COLO668 (cell line): ENCODE data around the gene SPOUT1.
A peak's percentile ranks its signal among the peaks of the same experiment; 100 is the strongest.

Source experiments
- DNase-seq: peaks from one replicate; lab custom pipeline; 2025; ENCODE audit not compliant: unreplicated experiment; lab: John Stamatoyannopoulos, UW

The SPOUT1 gene

GRCh38 chr9:128836509-128837145, 7.0 kb upstream of the SPOUT1 start:
- DNase-seq, result no peak

- DNase-seq, result no peak
Measured at GRCh38 chr9:128835246-128836210, 5.9 kb upstream of the SPOUT1 start.

GRCh38 chr9:128833696-128834095, 4.1 kb upstream of the SPOUT1 start:
- DNase-seq, result no peak

- DNase-seq, result no peak
Measured at GRCh38 chr9:128828719-128829452, 708 bp downstream of the SPOUT1 start.

DNA sequence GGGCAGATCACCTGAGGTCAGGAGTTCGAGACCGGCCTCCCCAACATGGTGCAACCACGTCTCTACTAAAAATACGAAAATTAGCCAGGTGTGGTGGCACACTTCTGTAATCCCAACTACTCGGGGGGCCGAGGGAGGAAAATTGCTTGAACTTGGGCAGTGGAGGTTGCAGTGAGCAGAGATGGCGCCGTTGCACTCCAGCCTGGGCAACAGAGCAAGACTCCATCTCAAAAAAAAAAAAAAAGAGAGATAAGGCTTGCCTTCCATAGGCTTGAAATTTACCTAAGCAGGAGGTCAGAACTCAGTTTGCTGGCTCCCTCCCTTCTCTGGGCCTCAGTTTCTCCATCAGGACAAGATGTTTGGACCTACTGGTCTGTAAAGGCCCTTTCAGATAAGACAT, 1.3 kb downstream of the SPOUT1 start:
- DNase-seq, result no peak

GRCh38 chr9:128825923-128826700, 3.5 kb downstream of the SPOUT1 start:
- DNase-seq, result no peak

DNA sequence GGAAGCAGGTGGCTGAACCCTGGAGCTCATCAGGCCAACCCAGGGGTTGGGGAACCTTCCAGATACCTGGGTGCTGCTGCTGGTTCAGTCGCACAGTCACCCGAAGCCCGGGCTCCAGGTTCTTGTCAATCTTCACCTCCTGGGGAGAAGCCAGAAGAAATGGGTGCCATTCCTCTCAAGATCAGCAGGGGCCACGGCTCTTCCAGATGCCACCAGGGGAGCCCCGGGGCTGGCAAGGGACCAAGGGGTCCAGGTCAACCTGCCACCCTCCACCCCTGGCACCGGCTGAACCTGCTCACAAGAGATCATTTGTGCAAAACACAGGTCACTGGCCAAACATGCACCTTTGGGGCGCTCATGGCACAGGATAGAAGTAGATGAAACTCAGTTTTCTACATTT, 4.7 kb downstream of the SPOUT1 start:
- no peak for DNase-seq

GRCh38 chr9:128823903-128824406, 5.6 kb downstream of the SPOUT1 start:
- DNase-seq, result no peak

- DNase-seq, result no peak
Measured at GRCh38 chr9:128823362-128823902, 6.2 kb downstream of the SPOUT1 start.

GRCh38 chr9:128822407-128823042, 7.1 kb downstream of the SPOUT1 start:
- no peak for DNase-seq

DNA sequence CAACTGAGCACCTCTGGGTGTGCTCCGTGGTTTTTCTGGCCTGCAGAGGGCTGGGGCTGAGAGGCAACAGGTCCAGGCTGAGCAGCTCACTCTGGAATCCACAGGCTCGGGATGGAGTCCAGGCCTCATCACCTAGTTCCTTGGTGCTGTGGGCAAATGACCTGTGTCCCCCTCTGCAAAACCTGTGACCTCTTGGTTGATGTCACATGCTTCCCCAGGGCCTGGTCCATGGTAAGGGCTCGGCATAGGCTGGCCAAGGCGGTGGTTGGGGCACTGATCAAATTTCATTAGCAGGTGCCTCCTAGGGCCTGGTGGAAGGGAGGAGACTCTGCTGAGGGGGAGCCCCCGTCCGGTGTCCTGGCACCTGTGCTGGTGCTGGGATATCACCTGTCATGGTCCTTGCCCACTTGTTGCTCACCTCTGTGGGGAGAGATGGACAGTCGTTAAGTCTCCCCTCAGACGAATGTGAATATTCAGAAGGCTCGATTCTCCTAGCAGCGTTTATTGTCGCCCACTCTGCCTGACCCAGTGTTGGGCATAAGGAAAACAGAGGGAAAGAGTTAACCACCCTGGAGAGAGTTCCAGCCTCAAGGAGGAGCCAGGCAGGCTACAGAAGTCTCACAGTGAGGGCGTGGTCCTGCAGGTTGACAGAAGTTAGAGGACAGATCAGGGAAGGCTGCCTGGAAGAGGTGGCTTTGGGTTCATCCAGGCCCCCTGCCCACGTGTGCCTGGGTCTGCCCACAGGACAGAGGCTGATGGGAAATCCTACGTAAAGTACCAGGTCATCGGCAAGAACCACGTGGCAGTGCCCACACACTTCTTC, 7.8 kb downstream of the SPOUT1 start:
- no peak for DNase-seq

DNA sequence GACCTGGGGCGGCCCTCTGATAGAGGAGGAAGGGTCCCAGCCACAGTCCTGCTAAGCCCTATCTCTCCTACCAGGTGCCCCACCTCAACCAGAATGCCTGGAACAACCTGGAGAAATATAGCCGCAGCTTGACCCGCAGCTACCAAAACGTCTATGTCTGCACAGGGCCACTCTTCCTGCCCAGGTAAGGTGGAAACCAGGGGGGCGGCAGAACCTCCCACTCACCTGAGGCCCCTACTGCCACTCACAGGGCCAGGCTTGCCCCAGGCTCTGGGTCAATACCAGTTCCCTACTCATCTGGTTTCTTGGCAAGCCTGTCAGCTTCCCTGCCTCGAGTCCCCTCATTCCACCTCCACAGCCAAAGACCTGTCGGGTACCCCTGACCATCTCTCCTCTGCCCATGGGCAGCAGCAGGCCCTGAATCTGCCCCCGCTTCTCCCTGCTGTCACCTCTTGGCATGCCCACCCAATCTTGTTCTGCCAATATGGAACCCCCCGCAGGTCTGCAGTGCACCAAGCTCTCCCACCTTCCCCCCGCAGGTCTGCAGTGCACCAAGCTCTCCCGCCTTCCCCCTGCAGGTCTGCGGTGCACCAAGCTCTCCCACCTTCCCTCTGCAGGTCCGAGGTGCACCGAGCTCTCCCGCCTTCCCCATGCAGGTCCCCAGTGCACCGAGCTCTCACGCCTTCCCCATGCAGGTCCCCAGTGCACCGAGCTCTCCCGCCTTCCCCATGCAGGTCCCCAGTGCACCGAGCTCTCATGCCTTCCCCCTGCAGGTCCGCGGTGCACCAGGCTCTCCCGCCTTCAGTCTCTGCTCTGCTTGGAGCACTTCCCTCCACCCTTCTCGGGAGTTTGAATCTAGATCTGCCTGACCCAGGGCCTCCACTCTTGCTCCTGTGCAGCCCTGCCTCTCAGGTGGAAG, 8.7 kb downstream of the SPOUT1 start:
- no peak for DNase-seq

GRCh38 chr9:128819716-128820664, 9.6 kb downstream of the SPOUT1 start:
- DNase-seq, result peak; percentile 9

DNA sequence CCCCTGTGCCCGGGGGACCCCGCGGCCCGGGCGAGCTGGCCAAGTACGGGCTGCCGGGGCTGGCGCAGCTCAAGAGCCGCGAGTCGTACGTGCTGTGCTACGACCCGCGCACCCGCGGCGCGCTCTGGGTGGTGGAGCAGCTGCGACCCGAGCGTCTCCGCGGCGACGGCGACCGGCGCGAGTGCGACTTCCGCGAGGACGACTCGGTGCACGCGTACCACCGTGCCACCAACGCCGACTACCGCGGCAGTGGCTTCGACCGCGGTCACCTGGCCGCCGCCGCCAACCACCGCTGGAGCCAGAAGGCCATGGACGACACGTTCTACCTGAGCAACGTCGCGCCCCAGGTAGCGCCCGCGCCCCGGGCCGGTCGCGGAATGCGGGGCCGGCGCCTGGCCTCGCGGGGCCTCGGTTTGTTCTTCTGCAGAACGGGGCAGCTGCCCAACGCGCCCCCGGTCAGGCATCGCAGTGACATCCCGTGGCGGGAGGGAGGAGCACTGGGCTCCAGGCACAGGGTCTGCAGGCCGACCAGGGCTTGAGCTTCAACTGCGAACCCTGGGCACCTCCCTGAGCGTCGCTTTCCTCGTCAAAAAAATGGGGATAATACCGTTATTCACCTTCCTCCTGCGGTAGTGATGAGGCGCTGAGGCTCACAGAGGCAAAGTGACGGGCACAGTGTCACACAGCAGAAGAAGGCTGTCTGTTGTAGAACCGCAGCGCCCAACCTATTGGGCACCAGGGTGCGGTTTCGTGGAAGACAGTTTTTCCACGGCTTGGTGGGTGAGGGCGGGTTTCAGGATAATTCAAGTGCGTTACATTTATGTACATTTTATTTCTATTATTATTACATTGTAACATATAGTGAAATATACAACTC, 10.5 kb downstream of the SPOUT1 start:
- peak; percentile 75 for DNase-seq

DNA sequence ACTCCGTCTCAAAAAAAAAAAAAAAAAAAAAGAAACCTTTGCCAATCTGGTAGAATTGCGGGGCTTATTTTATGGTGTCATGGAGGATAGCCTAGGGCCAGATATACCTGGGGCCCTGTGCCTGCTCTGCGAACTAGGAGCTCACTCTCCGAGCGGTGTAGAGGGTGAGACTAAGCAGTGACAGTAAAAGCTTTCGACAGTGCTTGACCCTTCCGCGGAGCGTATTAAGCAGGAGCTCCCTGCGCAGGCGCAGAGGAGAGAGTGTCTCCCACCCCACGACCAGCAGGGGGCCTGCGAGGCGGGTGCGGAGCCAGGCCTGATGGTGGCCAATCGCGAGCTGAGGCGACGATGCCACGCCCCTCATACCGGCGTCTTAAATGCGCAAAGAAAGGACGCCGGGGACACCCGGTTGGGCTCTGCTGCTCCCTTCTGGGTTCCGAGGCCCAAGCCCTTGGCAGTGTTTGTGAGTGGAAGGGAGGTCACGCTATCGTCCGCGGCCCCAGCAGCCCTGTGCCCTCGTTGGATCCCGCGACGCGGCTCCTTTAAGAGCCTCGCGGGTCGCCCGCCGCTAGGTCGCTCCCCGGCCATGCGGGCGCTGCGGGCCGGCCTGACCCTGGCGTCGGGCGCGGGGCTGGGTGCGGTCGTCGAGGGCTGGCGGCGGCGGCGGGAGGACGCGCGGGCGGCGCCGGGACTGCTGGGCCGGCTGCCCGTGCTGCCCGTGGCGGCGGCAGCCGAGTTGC, 11.3 kb downstream of the SPOUT1 start, which contains the start of gene ENDOG:
Gene ENDOG, plus strand, starts transcription at position 402 of the 740 bp plus-strand sequence. Its CDS starts 185 bp downstream, at position 587.
- DNase-seq, result peak; percentile 98
